ENCODE data around the gene TECR. TPM values are rescaled to one million over a fixed set of nuclear protein-coding genes. Genes with fewer than 3 reads are reported as not detected.
"Not testable (repeated sequence)": the region's sequence is repeated elsewhere in the genome, so short reads cannot be mapped to it uniquely, and the experiment has no call there.

Gene TECR
- total RNA-seq, 1 experiment from 2014 or later = 164 TPM

- not testable (repeated sequence) for H3K56ac ChIP-seq (ENCODE audit: insufficient read length, low read depth, low read length); H3K27ac Mint-ChIP-seq; H4K8ac ChIP-seq (replicated peaks; ENCODE audit: insufficient read length, low read depth, low read length); H3K9me3 ChIP-seq (ENCODE audit: control insufficient read depth, low read depth, low read length); H4K91ac ChIP-seq (ENCODE audit: insufficient read length, low read depth, low read length); H2BK12ac ChIP-seq (ENCODE audit: insufficient read length, low read depth, low read length); H2BK120ac ChIP-seq (ENCODE audit: low read depth, low read length, poor library complexity, severe bottlenecking); H2BK15ac ChIP-seq (ENCODE audit: low read depth, low read length); H2BK5ac ChIP-seq (ENCODE audit: insufficient read length, low read length); H3K23ac ChIP-seq (ENCODE audit: insufficient read length, low read depth, low read length); H3K9ac ChIP-seq (ENCODE audit: extremely low read depth, insufficient read length, low read length); H3K23me2 ChIP-seq (ENCODE audit: insufficient read length, low read depth, low read length, poor library complexity, severe bottlenecking); H3K79me1 ChIP-seq (ENCODE audit: insufficient read depth, low read depth, low read length, poor library complexity, severe bottlenecking); H3K27me3 Mint-ChIP-seq (ENCODE audit: low read depth); H3K4me3 Mint-ChIP-seq; H3K79me2 ChIP-seq (ENCODE audit: insufficient read depth, low read length); H3K27ac ChIP-seq (ENCODE audit: insufficient read length, low read depth, low read length); H3K18ac ChIP-seq (ENCODE audit: insufficient read length, low read depth, low read length); H2BK20ac ChIP-seq (ENCODE audit: low read depth, low read length, poor library complexity, severe bottlenecking); H3T11ph ChIP-seq (ENCODE audit: low read length); H2AFZ ChIP-seq (ENCODE audit: low read length); H3K4me2 ChIP-seq (ENCODE audit: insufficient read depth, insufficient read length, low read length); H3K27me3 ChIP-seq (ENCODE audit: insufficient read depth, low read length); H4K5ac ChIP-seq (ENCODE audit: insufficient read length, low read depth, low read length); H2AK5ac ChIP-seq (ENCODE audit: insufficient read length, low read length); H3K4ac ChIP-seq (ENCODE audit: low read depth, low read length); H3K9me3 Mint-ChIP-seq; H3K14ac ChIP-seq (ENCODE audit: insufficient read depth, low read length); H4K20me1 ChIP-seq (ENCODE audit: control insufficient read depth, insufficient read depth, insufficient read length); H3K4me1 ChIP-seq (ENCODE audit: insufficient read depth, low read length)
- Mint-ChIP-seq H3K4me1 (peaks cover 13 to 22% of the 10 kb centered on the region in 2 experiments), H3K36me3 (ENCODE audit: insufficient read depth in 1 of 3, low read depth in 3 of 3) (peaks cover 2 to 11% (median 9%) of the 10 kb centered on the region in 3 experiments)
- DNase-seq = peak; percentile 87
- no CpG with 5 or more reads among the region's 12 CpGs for WGBS (ENCODE audit: extremely low coverage, insufficient read length, low lambda C conversion rate)
- peak; percentile 65 for TF ChIP-seq CTCF (conservative IDR thresholded peaks at IDR 0.05)
Measured at GRCh38 chr19:14551134-14552005, 22.0 kb downstream of the TECR start.

GRCh38 chr19:14552006-14552360 is 22.6 kb downstream of the TECR start:
- not testable (repeated sequence) for H4K8ac ChIP-seq (replicated peaks; ENCODE audit: insufficient read length, low read depth, low read length); H2BK120ac ChIP-seq (ENCODE audit: low read depth, low read length, poor library complexity, severe bottlenecking); H3K4me2 ChIP-seq (ENCODE audit: insufficient read depth, insufficient read length, low read length); H3K9ac ChIP-seq (ENCODE audit: extremely low read depth, insufficient read length, low read length); DNase-seq; H3K9me3 Mint-ChIP-seq; H3K4ac ChIP-seq (ENCODE audit: low read depth, low read length); H3K23ac ChIP-seq (ENCODE audit: insufficient read length, low read depth, low read length); H3K79me1 ChIP-seq (ENCODE audit: insufficient read depth, low read depth, low read length, poor library complexity, severe bottlenecking); H2BK12ac ChIP-seq (ENCODE audit: insufficient read length, low read depth, low read length); H2AK5ac ChIP-seq (ENCODE audit: insufficient read length, low read length); H2AFZ ChIP-seq (ENCODE audit: low read length); H2BK20ac ChIP-seq (ENCODE audit: low read depth, low read length, poor library complexity, severe bottlenecking); H3K9me3 ChIP-seq (ENCODE audit: control insufficient read depth, low read depth, low read length); H2BK15ac ChIP-seq (ENCODE audit: low read depth, low read length); H3K14ac ChIP-seq (ENCODE audit: insufficient read depth, low read length); H3K4me3 Mint-ChIP-seq; H3K27me3 ChIP-seq (ENCODE audit: insufficient read depth, low read length); H3T11ph ChIP-seq (ENCODE audit: low read length); H4K5ac ChIP-seq (ENCODE audit: insufficient read length, low read depth, low read length); H4K91ac ChIP-seq (ENCODE audit: insufficient read length, low read depth, low read length); H3K27ac ChIP-seq (ENCODE audit: insufficient read length, low read depth, low read length); H3K79me2 ChIP-seq (ENCODE audit: insufficient read depth, low read length); H3K18ac ChIP-seq (ENCODE audit: insufficient read length, low read depth, low read length); H3K23me2 ChIP-seq (ENCODE audit: insufficient read length, low read depth, low read length, poor library complexity, severe bottlenecking); H3K4me1 ChIP-seq (ENCODE audit: insufficient read depth, low read length); H2BK5ac ChIP-seq (ENCODE audit: insufficient read length, low read length); H3K56ac ChIP-seq (ENCODE audit: insufficient read length, low read depth, low read length); H4K20me1 ChIP-seq (ENCODE audit: control insufficient read depth, insufficient read depth, insufficient read length); H3K27me3 Mint-ChIP-seq (ENCODE audit: low read depth); H3K27ac Mint-ChIP-seq
- no CpG with 5 or more reads among the region's 8 CpGs for WGBS (ENCODE audit: extremely low coverage, insufficient read length, low lambda C conversion rate)
- Mint-ChIP-seq H3K36me3 (ENCODE audit: insufficient read depth in 1 of 3, low read depth in 3 of 3) (peaks cover 2 to 11% (median 9%) of the 10 kb centered on the region in 3 experiments), H3K4me1 (peaks cover 15 to 24% of the 10 kb centered on the region in 2 experiments)

Data from H9 (cell line).